GM21576 (cell line): ENCODE results near the gene URGCP.

Source experiments
- ATAC-seq: cut with Tn5 transposase; IDR thresholded peaks from one replicate; pipeline ENCODE4 v1.9.1; 2021; ENCODE audit warnings: mild to moderate bottlenecking, moderate library complexity; ENCODE audit not compliant: unreplicated experiment

URGCP gene

DNA sequence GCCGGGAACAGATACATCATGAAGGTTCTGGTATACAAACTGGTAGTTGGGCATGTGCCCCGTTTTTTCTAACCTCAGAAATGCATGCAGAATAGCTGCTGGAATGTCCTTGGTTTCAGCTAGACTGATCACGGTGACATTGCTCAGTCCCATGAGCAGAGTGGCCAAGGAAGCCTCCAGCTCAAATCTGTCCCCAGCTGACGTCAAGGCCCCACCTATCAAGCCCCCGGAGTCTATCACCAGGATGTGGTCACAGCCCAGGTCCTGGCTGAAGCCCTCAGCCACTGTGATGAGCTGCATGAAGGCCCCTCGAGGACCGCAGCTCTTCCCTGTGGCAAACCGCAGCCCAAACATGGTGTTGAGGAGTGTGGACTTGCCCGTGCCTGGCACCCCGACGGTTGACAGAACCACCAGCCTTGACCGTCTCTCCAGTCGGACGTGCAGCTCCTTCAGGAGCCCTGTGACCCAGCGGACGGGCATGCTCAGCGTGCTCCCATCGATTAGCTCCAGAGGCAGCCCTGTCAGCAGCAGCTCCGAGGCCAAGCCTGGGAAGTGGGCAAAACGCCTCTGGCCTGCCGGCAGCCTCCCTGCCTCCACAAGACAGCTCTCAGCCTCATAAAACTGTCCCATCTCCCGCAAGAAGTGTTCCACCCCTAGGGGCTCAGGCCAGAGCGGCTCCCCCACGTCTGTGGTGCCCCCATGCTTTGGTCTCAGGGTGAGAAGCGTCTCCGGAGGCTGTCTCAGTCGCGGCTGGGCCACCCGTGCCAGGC, 29.2 kb downstream of the URGCP start:
- ATAC-seq: no peak

DNA sequence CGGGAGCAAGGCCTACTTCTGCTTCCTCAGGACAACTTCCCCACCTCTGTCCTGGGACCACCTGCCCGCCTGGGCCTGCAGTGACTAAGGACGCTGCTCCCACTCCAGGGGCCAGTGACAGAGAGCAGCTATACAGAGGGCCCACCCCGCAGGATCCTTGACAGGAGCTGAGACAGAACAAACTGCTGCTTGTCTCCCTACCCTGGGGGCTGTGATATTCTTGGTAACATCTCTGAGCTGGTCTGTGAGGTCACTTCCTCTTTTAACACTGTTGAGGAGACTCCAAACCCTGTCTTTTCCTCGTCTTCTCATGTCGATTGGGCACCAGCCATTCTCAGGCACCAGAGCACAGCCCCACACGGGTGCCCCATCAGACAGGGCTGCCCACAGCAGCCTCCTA, 30.2 kb downstream of the URGCP start:
- no peak for ATAC-seq

DNA sequence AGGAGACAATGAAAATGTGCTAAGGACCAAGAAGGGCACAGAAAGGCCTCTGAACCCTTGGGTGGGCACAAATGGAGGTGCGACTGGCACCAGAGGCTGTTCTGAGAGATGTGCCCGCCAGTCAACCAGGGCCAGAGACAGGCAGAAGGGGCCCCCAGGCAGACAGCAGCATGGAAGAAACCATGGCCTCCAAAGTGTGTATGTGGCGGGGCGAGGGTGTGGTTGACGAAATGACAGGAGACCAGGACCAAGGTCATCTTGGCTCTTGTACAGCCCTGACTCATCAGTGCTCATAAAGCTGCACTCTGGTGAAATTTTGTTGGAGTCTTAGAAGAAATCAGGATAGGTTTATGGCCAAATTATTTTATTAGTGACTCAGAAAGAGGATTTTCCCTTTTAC, 33.1 kb downstream of the URGCP start:
- ATAC-seq: no peak

DNA sequence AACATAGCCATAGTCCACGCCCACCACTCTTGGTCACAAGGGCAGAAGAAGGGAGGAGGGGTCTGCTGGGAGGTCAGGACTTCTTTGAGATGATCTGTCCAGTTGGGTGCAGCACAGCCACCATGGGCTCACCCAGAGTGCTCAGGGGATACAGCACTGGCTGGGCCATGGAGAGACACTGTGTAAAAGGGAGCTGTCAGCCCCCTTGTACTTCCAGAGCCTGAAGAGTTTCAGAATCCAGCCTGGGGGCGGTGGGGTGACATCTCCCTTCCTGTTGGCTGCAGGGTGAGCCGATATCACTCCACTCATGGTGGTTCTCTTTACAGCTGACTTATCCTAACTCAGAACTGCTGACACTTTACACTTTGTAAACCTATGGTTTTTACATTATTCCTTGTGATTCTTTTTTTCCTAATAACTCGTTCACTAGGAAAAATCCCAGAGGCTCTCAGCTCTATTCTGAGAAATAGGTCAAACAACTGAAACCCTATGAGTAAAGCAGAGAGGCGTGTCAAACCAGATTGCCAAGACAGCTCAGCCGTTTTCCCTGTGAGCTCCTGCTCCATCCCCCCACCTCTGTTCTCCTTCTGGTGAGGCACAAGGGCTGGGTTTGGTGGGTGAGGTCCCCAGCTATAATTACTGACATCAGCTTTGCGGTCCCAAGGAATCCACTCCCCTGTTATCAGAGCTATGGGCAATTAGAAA, 33.8 kb downstream of the URGCP start:
- ATAC-seq: no peak

DNA sequence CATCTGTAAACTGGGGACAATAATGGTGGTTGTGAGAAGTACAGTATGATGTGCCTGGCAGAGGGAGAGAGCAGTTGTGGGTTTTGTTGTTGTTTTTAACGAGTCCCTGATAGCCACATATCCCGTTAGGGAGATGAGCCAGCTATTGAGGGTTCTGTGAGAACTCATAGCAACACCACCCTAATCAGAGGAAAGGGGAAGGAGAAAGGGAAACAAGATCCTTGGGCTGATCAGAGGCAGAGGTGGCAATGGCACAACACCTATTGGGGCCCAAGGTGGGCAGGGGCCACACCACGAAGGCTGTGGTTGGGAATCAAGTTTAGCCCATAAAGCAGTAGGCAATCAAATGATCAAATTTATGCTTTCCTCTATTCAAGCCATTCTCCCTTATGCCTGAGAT, 35.3 kb downstream of the URGCP start:
- ATAC-seq: no peak

DNA sequence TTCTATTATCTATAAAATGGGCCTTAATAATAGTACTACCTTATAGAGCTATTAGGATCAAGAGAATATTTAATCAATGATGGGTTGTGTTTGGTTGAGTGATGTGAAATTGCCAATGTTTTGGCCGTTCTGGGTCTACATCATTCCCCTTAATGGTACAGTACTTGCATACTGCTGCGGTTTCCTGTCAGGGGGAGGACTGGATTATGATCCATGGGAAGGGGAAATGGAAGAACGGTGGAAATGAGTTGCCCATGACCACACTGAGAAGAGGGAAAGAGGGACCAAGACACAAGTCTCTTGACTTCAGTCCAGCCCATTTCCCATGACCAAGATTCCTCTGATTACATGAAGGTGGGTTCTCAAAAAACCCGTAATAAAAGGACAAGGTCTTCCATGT, 36.1 kb downstream of the URGCP start:
- no peak for ATAC-seq

DNA sequence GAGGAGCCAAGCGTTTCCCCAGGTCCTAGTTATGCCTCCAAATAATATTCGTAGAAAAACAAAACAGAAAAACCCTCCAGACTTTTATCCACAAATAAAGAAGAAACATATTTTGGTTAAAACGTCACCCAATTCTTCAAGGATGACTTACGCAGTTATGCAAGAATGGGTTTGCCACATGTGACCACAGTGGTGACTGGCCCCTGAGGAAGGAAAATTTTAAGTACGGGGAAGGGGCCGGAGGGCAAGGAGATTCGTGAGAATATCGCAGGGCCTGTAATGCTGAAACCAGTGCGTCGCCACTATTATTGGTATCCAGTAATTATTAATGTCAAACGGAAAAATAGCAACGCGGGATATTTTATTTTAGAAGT, 36.5 kb downstream of the URGCP start:
- no peak for ATAC-seq

DNA sequence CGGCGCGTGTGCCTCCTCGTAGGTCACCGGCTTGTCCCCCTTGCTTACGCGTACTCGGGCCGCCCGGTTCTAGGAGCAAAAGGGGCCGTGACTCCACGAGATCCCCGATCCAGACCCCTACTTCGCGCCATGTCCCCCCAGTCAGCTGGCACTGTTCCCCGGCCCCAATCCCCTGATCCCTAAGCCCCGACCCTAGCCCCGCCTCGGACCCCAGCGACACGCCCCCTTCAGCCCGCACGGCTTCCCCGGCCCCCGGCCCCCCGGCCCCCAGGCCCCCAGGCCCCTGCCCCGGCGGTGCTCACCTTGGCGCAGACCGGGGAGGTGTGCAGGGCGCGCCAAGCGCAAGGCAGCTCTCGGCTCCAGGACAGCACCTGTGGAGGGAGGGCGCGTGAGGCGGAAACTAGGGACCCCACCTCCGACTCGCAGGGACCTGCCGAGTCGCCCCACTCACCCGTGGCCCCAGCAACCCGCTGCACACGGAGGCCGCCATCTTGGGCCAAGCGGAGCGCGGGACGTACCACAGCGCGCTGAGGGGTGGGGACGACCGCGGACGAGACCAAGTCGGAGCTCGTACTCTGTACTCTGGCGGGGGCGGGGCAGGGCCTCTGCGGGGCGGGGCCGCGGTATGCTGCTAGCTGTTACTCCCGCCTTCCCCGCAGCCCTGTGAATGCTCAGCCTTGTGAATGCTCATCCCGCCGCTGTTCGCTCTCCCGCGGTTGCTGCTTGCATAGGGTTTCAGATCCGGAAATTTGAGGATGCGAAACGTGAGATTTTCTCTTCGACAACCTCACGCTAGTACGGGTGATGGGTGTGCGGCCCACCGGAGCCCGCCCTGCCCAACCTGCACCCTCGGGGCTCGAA, 37.2 kb downstream of the URGCP start, which contains the start of gene MRPS24:
MRPS24 (minus strand) TSS at position 512 of the 861 bp plus-strand sequence; CDS start at position 490, 22 bp downstream.
- peak; percentile 87 for ATAC-seq

DNA sequence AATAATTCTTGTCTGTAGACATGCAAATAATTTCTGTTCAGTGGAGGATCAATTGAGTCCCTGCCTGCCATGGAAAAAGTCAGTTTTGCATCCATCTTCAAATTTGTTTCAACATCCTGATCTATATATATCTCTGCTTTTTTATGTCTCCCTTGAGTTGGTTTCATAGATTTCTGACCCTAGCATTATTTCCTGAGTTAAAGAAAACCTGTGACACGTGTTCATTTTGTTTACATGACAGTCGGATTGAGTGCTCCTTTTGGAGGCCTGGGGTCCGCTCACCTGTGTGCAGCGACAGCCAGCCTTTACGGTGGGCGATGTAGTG, 37.8 kb downstream of the URGCP start:
- no peak for ATAC-seq

DNA sequence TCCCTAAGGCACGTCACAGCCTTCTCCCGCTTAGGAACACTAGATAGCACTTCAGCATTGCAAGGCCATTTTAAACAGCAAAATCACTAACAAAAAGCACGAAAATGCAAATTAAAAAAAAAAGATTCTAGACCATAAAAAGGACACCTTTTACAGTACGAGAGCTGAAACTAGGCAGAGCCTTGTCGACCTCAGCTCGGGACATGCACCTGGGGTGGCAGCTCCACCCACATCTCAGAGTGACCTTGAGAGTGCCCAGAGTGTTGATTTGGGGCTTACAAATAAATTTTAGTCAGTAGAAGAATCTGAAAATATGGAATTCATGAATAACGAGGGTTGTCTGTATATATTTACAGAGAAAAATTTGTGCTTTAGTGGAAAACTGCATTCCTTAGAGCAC, 38.2 kb downstream of the URGCP start:
- no peak for ATAC-seq

DNA sequence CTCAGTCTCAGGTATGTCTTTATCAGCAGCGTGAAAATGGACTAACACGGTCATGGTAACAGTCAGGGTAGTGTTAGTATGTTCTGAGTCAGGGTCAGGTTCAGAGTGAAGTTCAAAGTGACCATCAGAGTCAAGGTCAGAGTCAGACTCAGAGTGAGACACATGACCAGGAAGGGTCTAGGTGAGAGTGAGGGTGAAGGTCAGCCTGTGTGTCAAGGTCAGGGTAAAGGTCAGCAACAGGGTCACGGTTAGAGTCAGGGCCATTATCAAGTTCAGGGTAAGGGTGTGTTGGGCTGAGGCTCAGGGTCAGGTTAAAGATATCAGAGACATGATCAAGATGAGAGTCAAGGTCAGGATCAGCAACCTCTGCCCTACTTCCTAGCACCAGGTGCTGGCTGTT, 41.1 kb downstream of the URGCP start:
- ATAC-seq: no peak

DNA sequence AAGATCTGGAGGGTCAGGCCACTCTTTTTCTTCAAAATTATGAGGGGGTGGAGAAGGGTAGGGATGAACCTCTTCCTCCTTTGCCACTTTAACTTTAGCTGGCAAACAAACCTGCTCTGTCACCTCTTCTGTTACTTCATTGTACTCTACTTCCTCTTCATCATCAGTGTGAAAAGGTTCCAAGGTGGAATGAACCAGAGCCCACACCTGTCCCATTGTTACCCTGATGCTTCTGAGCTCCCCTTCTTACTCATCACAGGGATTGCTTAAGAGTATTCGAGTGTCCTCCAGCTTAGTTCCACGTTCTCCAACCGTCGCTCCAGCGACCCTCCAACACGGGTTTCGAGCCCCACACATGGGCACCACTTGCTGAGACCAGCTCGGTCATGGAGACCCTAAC, 42.3 kb downstream of the URGCP start:
- no peak for ATAC-seq

DNA sequence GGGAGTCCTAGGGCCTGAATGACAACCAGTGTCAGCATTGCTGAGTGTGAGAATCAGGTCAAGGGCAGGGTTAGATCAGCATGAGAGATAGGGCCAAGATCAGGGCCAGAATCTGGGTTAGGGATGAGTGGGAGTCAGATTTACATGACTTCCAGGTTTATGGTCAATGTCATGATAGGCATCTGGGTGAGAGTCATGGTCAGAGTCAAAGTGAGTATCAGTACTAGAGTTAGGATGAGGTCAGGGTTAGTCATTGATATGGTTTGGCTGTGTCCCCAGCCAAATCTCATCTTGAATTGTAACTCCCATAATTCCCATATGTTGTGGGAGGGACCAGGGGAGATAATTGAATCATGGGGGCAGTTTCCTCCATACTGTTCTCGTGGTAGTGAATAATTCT, 49.4 kb downstream of the URGCP start:
- no peak for ATAC-seq

DNA sequence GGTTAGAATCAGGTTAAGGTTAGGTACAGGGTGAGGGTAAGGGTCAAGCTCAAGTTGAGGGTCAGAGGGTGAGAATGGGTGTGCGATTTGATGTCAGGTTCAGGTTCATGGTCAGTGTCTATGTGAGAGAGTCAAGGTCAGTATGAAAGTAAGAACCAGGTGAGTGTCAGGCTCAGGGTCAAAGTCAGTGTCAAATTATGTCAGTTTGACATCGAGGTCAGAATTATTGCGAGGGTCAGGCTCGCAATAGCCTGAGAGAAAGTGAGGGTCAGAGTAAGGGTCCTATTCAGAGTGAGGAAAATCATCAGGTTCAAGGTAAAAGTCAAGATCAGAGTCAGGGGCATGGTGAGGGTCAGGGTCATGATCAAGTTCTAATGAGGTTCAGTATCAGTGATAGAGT, 50.1 kb downstream of the URGCP start:
- no peak for ATAC-seq

DNA sequence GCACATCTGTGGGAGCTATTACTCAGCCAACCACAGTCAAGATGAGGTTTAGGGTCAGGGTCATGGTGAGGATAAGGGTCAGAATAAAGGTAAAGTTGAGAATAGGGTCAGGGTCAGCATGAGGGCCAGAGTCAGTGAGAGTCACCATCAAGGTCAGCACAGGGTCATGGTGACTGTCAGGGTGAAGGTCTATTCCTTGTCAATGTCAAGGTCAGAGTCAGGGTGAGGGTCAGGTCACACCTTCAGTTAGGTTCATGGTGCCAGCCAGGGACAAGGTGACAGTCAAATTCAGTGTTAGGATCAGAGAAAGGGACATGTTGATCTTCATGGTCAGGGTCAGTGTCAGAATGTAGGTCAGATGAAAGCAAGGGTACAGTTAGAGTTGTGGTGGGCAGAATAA, 51.2 kb downstream of the URGCP start:
- no peak for ATAC-seq

DNA sequence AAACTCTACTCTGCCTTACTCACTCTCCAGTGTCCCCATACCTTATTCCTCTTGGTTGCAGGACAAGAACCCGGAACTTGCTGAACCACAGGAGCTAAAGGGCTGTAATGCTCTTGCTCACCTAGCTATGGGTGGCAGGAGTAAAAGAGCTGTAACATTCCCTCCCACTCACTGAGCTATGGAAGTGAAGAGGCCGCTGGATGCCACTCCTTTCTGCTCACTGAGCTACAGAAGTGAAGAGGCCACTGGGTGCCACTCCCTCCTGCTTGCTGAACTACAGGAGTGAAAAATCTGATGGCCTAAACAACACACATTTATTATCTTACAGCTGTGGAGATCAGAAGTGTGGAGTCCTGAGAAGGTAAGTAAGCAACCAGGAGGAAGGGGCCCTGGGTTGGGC, 54.6 kb downstream of the URGCP start:
- no peak for ATAC-seq

DNA sequence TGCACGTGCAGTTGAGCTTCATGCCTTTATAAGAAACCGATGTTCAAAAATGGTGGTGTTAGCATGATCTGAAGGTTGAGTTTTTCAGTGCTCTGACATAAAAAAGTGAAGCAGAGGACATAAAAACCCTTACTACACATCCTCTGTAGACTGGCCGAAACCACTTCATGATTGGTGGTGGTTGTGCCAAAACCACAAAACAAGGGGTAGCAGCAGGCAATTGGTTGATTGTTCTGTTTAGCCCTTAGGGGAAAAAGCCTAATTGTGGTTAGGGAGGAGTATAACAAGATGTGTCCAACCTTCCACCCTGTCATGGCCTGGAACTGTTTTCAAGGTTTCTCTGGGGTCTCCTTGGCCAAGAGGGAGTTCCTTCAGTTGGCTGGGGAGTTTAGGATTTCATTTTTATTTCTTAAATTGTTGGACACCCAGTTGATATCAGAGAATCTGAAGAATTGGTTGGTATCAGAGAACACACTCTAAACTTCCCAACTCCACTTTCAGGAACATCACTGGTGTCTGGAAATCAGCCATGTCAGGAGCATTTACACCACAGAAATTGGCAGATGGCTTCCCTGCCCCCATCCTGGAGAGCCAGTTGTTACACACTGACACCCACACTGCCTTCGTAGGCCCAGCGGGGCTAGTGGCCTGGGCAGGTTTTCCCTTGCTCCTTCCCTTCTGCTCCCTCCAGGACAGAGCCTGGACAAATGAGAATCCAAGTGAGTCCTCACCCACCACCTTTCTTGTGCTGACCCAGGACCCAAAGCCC, 55.9 kb downstream of the URGCP start:
- ATAC-seq: no peak

DNA sequence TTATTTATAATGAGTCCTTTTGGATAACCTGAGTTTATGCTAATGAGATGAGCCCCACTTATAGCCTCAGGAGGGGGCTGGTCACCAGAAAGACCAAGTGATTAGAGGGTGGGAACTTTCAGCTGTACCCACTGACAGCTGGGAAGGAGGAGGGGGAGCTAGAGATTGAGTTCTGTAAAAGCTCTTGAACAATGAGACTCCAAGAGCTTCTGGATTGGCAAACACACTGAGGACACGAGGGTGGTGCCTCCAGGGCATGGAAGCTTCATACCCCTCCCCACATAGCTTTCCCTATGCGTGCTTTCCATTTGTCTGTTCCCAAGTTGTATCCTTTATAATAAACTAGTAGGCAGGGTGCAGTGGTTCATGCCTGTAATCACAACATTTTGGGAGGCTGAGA, 57.3 kb downstream of the URGCP start:
- no peak for ATAC-seq

DNA sequence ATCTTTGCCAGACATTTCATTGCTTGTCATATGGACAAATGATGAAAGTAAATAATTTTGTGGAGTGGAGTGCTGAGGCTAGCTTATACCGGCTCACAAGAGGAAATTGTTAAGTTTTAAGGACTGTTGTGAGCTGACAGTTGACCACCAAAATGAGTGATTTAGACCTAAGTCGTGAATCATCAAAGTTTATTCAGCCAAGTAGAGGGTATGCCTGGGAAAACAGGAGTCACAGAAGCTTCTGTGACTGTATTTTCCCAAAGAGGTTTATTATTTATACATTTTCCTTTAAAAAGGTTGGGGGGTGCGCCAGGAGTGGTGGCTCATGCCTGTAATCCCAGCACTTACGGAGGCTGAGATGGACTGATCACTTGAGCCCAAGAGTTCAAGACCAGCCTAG, 58.9 kb downstream of the URGCP start:
- ATAC-seq: no peak

DNA sequence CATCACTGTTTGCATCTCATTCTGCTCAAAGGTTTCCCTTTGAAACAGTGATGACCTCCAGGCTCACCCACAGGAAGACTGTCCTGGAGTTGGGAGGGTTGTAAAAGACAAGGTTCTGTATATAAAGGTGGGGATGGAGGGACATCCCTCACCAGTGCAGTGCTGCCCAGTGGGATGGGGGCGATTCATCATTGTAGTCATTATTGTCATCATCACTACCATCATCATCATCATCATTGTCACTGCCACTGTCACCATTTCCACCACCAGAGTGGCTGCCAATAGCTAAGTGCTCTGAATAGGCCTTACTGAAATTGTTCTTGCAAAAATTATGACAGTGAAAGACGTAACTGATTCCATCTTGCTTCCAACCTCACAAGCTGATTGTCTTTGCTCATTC, 61.7 kb downstream of the URGCP start:
- no peak for ATAC-seq

DNA sequence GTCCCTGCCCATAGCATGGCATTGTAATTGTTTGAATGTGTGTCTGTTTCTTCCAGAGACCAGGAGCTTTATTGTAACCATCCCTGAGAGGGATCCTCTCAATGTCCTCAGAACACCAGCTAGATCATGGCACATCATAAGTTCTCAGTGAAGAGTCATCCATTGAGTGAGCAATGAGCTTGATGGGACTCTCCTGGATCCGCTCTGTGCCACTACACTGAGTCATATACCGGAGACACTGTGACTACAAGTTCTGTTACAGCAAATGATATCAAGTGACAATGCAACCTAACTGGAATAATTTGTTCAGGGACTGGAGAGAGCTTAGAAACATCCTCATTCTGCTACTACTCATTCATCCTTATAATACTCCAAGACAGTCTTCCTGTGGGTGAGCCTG, 62.1 kb downstream of the URGCP start:
- no peak for ATAC-seq
